ENCODE results near the gene DARS1.

DARS1 gene

DNA sequence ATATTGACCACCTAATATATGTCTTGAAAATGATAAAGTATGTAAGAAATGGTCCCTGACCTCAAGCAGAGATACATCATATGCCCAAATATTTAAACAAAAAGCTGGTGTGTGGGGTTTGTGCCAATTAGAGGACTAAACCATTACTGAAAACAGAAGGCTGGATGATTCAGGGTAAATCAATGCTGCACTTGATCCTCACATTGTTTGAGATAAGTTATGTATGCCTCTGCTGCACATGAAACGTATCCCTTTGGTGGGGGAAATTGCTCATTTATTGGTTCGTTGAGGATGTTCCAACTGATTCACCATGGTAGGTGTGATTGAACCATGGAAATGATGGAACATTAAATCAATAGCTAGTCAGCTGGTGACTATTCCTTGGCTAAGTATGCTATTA, 24.7 kb upstream of the DARS1 start:
- no peak for DNase-seq (ENCODE audit: low spot score)
- Histone ChIP-seq H3K4me3 (no peak overlapping the region), H3K27ac (no peak overlapping the region)
- TF ChIP-seq, protein P1, sequence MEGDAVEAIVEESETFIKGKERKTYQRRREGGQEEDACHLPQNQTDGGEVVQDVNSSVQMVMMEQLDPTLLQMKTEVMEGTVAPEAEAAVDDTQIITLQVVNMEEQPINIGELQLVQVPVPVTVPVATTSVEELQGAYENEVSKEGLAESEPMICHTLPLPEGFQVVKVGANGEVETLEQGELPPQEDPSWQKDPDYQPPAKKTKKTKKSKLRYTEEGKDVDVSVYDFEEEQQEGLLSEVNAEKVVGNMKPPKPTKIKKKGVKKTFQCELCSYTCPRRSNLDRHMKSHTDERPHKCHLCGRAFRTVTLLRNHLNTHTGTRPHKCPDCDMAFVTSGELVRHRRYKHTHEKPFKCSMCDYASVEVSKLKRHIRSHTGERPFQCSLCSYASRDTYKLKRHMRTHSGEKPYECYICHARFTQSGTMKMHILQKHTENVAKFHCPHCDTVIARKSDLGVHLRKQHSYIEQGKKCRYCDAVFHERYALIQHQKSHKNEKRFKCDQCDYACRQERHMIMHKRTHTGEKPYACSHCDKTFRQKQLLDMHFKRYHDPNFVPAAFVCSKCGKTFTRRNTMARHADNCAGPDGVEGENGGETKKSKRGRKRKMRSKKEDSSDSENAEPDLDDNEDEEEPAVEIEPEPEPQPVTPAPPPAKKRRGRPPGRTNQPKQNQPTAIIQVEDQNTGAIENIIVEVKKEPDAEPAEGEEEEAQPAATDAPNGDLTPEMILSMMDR (IDR thresholded peaks at IDR 0.05): no peak

DNA sequence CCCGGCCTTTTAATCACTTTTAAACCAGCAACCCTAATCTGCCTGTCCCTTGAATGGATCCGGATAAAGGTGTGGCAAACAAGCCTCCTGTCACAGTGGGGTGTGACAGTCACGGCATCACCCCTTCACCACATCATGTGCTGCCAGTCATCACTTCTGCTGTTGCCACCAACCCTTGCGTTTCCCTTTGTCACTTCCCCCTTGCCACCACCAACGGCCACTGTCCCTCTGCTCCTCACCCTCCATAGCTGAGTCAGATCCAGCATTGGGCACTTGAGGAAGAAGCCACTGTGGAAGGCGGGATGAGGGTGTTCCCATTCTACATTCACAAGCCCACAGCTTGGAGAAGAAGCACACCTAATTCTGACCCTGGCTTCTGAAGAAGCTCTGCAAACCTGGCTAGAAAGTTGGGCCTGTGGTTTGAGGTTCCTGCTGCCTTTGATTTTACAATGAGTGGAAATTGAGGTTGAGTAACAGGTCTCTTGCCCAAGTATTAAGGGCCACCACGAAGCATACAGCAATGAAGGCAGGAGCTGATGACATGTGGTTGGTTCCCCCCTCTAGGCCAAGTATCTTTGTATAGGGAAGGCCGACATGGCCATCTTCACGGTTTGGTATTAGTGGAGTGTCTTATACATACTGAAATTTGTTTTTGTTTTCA, 22.9 kb upstream of the DARS1 start:
- no peak overlapping the region for H3K27ac ChIP-seq

DNA sequence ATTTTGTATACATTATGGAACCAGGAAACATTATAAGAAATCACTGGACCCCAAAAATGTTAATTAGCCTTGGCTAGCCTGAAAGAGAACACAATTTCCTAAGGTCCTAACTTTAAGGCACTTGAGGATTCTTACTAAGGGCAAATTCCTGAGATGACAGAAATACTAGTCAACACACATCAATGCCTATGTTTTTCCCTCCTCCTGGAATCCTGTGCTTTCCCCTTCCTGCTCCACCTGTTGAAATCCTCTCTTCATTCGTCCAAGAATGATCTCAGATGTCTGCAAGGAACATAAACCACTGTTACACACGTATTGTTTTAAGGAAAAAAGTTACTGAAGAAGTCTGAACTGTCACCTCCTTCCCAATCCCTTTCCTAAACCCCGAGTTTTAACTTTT, 21.2 kb upstream of the DARS1 start:
- TF ChIP-seq, protein P1 (IDR thresholded peaks at IDR 0.05): no peak
- DNase-seq (ENCODE audit: low spot score): no peak
- H3K27ac ChIP-seq: no peak overlapping the region
- H3K4me3 ChIP-seq: no peak overlapping the region

More for the DNA sequence above, 22.9 kb upstream of the DARS1 start:
- no peak overlapping the region for H3K4me3 ChIP-seq
- TF ChIP-seq, protein P1 (IDR thresholded peaks at IDR 0.05): no peak
- no peak for DNase-seq (ENCODE audit: low spot score)

DNA sequence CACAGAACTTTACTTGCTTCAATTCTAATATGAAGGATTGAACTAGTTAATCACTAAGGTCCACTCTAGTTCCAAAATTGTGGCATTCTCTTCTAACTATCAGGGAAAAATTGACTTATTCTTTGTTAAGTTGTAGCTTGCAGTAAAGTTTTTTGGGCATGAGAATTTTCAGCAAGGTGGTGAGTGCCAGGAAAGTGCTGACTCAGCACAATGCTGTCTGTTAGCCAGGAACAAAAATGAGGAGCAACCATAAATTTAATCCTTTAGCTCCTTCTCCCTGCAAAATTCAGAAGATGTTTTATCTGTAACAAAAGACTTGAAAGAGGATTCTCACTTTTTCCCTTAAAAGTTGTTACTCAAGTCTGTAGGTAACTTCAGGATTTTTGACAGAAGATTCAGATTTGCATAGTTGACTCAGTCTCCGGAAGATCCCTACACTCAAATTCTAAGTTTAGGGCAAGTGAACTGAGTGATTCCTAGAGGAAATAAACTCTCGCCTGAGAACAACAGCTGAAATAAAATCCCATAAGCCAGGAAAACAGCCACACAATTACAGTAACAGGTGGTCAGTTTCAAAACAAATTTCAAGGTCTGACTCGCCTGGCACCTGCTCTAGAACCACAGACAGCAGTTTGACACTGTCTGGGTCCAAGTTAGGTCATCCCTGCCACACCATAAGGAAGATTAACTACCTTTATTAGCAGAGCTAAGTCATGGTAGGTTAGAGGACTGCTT, 20.2 kb upstream of the DARS1 start:
- no peak for DNase-seq (ENCODE audit: low spot score)
- Histone ChIP-seq H3K27ac (no peak overlapping the region), H3K4me3 (no peak overlapping the region)
- TF ChIP-seq, protein P1 (IDR thresholded peaks at IDR 0.05): no peak

DNA sequence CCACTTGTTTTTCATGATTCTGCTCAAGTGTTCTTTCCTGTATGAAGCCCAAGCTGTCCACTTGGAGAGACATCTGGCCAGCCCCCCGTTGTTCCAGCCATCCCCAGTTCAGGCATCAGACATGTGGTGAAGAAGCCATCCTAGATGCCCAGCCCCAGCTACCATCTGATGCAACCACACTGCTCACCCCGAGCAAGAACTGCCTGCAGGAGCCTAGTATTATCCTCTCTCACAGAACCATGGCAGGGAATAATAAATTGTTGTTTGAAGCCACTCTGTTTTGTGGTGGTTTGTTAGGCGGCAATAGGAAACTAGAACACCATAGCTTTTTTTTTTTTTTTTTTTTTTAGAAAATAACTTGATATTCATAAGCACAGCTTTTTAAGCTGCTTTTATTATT, 19.5 kb upstream of the DARS1 start:
- TF ChIP-seq, protein P1 (IDR thresholded peaks at IDR 0.05): no peak
- Histone ChIP-seq H3K4me3 (no peak overlapping the region), H3K27ac (no peak overlapping the region)
- no peak for DNase-seq (ENCODE audit: low spot score)

DNA sequence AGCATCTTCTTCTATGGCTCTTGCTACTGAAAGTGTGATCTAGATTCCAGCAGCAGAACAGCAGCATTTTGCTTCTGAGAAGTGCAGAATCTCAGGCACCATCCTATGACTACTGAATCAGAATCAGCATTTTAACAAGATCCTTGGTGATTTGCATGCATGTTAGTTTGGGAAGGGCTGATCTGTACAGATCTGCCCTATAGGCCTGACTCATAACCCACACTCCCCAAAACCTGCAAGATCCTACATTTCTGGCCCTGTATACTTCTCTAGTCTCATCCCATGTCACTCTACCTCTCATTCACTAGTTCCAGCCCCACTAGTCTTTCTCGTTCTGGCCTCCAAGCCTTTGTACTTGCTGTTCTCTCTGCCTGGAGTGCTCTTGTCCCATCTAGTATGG, 15.7 kb upstream of the DARS1 start:
- DNase-seq (ENCODE audit: low spot score): no peak
- TF ChIP-seq, protein P1 (IDR thresholded peaks at IDR 0.05): no peak
- H3K4me3 ChIP-seq: no peak overlapping the region
- no peak overlapping the region for H3K27ac ChIP-seq

DNA sequence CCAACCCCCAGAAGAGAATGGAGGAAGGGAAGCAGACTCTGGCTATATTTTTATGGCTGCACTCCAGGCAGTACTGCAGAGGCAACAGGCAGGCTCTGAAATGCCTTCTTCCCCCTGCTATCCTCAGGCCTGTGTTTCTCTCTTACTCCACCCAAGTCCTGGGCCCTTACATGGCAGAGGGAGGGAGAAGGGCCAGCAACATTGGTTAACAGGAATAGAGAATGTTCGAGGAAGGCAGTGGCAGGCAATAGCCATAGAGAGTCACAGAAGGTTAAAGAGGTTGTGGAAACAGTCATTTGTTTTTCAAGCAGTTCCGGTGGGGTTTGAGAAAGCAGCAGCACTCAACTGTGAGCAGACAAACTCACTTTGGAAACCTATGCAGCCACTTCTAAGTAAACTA, 15.1 kb upstream of the DARS1 start:
- Histone ChIP-seq H3K27ac (no peak overlapping the region), H3K4me3 (no peak overlapping the region)
- TF ChIP-seq, protein P1 (IDR thresholded peaks at IDR 0.05): no peak
- no peak for DNase-seq (ENCODE audit: low spot score)
